Vagina (tissue), 2 donors: ENCODE results near the gene MYO15B. TPM values are rescaled to one million over a fixed set of nuclear protein-coding genes. Genes with fewer than 3 reads are reported as not detected.
A peak's percentile ranks its signal among the peaks of the same experiment; 100 is the strongest.
"Not testable (repeated sequence)": the region's sequence is repeated elsewhere in the genome, so short reads cannot be mapped to it uniquely, and the experiment has no call there.

Source experiments
- DNase-seq, 2 donors: peaks; one replicate each; pipeline ENCODE4 v3.0.0-alpha.2; 2017; ENCODE audit errors: extremely low spot score in 2 of 2
- H3K27ac ChIP-seq: fragments of 200-600 bp; sonication (generic); one replicate; pipeline ENCODE4 v1.5.1; 2019
- H3K27me3 ChIP-seq: fragments of 200-600 bp; sonication (generic); one replicate; pipeline ENCODE4 v1.5.1; 2019
- H3K36me3 ChIP-seq, 2 donors: fragments of 200-600 bp; sonication (generic); one replicate each; pipeline ENCODE4 v1.5.1; 2017 to 2019
- H3K4me1 ChIP-seq: fragments of 200-600 bp; sonication (generic); one replicate; pipeline ENCODE4 v1.5.1; 2019
- H3K4me3 ChIP-seq, 2 donors: fragments of 200-600 bp; sonication (generic); 1 replicate in 1 of 2; 2 replicates in 1 of 2; pipeline ENCODE4 v1.5.1; 2016 to 2019
- H3K9me3 ChIP-seq: fragments of 200-600 bp; sonication (generic); one replicate; pipeline ENCODE4 v1.5.1; 2019
- CTCF ChIP-seq, 3 experiments: fragments of 450-650 bp in 2 of 3; fragments of 200-600 bp in 1 of 3; sonication (generic) in 1 of 3; IDR thresholded peaks; one replicate each; pipeline ENCODE4 v1.5.1; 2017 to 2019; ENCODE audit warnings: antibody characterized with exemption in 3 of 3, mild to moderate bottlenecking in 2 of 3, moderate library complexity in 2 of 3
- POLR2A ChIP-seq, 2 donors: fragments of 450-650 bp; IDR thresholded peaks; one replicate each; pipeline ENCODE4 v1.6.1; 2017; ENCODE audit warnings: antibody characterized with exemption in 2 of 2, mild to moderate bottlenecking in 2 of 2, moderate library complexity in 2 of 2
- POLR2AphosphoS5 ChIP-seq, 2 donors: sonication (generic); formaldehyde crosslinking; IDR thresholded peaks; one replicate each; pipeline ENCODE4 v1.9.0; 2017; ENCODE audit warnings: antibody characterized with exemption in 2 of 2, mild to moderate bottlenecking in 2 of 2, low read depth in 1 of 2; ENCODE audit not compliant: insufficient read depth in 1 of 2
- intact Hi-C: fragments of 100-400 bp; cut with DNase I; formaldehyde crosslinking; loops from one replicate; pipeline ENCODE4 v1.15.1; 2023
- total RNA-seq: library from RNA; depleted of rRNA; stranded (reverse); fragments of >200 nt; gene quantifications from one replicate; pipeline ENCODE4 v1.2.3, GENCODE V29; 2016

The MYO15B gene
- total RNA-seq, 1 donor from 2014 or later = 160 TPM

- no peak overlapping the region for H3K4me3 ChIP-seq
- no peaks in the 10 kb centered on the region for H3K27me3 ChIP-seq
- H3K27ac ChIP-seq = no peak overlapping the region
- TF ChIP-seq CTCF (IDR thresholded peaks at IDR 0.05) (no peak), POLR2A (IDR thresholded peaks at IDR 0.05) (no peak), POLR2AphosphoS5 (IDR thresholded peaks at IDR 0.05; ENCODE audit: insufficient read depth in 1 of 2, low read depth in 1 of 2) (no peak)
- no peaks in the 10 kb centered on the region for H3K36me3 ChIP-seq
- H3K9me3 ChIP-seq = no peaks in the 10 kb centered on the region
- no peak for DNase-seq
- intact Hi-C loops = no loop called here
- H3K4me1 ChIP-seq = no peaks in the 10 kb centered on the region
These were observed 11.9 kb upstream of the MYO15B start for GRCh38 chr17:75575728-75576127.

DNA sequence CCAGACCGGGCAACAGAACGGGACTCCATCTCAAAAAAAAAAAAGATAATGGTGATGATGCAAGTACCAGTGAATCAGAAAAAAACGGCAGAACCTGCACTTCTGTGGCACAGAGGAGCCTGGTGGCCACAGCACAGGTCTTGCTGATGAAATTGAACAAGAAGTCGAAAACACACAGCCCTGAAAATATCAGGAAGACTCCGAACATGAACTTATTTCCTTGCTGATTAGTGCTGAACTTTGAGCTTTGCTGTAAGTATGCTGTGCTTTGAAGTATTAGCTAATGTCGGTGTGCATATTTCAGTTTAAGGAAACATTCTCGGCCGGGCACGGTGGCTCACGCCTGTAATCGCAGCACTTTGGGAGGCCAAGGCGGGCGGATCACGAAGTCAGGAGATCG lies 10.9 kb upstream of the MYO15B start:
- TF ChIP-seq POLR2AphosphoS5 (IDR thresholded peaks at IDR 0.05; ENCODE audit: insufficient read depth in 1 of 2, low read depth in 1 of 2) (no peak), POLR2A (IDR thresholded peaks at IDR 0.05) (no peak), CTCF (IDR thresholded peaks at IDR 0.05) (no peak)
- DNase-seq = no peak
- Histone ChIP-seq H3K27ac (no peak overlapping the region), H3K9me3 (no peaks in the 10 kb centered on the region), H3K4me1 (no peaks in the 10 kb centered on the region), H3K4me3 (no peak overlapping the region), H3K36me3 (no peaks in the 10 kb centered on the region), H3K27me3 (no peaks in the 10 kb centered on the region)
- intact Hi-C loops = no loop called here

- H3K27me3 ChIP-seq, intact Hi-C loops, H3K36me3 ChIP-seq, H3K4me1 ChIP-seq, H3K27ac ChIP-seq, DNase-seq, H3K9me3 ChIP-seq, H3K4me3 ChIP-seq: not testable (repeated sequence)
These were observed 6.4 kb upstream of the MYO15B start for GRCh38 chr17:75581121-75581725.

DNA sequence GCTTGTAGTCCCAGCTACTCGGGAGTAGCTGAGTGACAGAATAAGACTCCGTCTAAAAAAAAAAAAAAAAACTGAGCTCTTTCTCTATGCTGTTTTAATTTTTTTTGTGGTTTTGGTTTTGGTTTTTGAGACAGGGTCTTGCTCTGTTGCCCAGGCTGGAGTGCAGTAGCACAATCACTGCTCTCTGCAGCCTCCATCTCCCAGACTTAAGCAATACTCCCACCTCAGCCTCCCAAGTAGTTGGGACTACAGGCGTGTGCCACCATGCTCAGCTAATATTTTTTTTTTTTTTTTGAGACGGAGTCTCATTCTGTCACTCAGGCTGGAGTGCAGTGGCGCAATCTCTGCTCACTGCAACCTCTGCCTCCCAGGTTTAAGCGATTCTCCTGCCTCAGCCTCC lies 4.4 kb upstream of the MYO15B start:
- H3K27me3 ChIP-seq, H3K36me3 ChIP-seq, H3K27ac ChIP-seq, DNase-seq, H3K9me3 ChIP-seq, H3K4me3 ChIP-seq, intact Hi-C loops: not testable (repeated sequence)
- H3K4me1 ChIP-seq = peaks cover 15% of the 10 kb centered on the region

DNA sequence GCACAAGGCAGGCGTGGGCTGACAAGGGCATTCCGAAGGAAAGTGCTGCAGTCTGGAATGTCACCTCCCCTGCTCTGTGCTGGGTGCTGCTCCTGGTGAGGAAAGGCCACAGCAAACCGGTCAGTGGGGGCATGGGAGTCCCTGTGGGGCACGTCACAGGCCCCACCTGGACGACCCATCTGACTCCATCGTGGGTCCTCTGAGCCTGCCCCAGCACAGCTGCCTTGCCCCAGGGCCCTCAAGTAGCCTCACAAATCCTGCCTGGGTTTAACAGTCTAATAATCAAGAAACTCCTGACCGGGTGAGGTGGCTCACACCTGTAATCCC lies 2.8 kb upstream of the MYO15B start:
- TF ChIP-seq POLR2AphosphoS5 (IDR thresholded peaks at IDR 0.05; ENCODE audit: insufficient read depth in 1 of 2, low read depth in 1 of 2) (no peak), CTCF (IDR thresholded peaks at IDR 0.05) (no peak), POLR2A (IDR thresholded peaks at IDR 0.05) (no peak)
- H3K36me3 ChIP-seq = no peaks in the 10 kb centered on the region
- H3K9me3 ChIP-seq = no peaks in the 10 kb centered on the region
- H3K4me3 ChIP-seq = no peak overlapping the region
- intact Hi-C loops = loop anchor here (5.0 kb wide), 2 partner anchors 63 to 158 kb away; no protein-coding TSS in a partner anchor
- H3K27ac ChIP-seq = no peak overlapping the region
- H3K27me3 ChIP-seq = no peaks in the 10 kb centered on the region
- no peak for DNase-seq
- H3K4me1 ChIP-seq = peaks cover 21% of the 10 kb centered on the region

- no peak for DNase-seq
- TF ChIP-seq CTCF (IDR thresholded peaks at IDR 0.05) (no peak), POLR2AphosphoS5 (IDR thresholded peaks at IDR 0.05; ENCODE audit: insufficient read depth in 1 of 2, low read depth in 1 of 2) (peak in 1 of 2 donors; percentile 61), POLR2A (IDR thresholded peaks at IDR 0.05) (no peak)
- H3K36me3 ChIP-seq = no peaks in the 10 kb centered on the region
- peaks cover 33% of the 10 kb centered on the region for H3K4me1 ChIP-seq
- intact Hi-C loops = loop anchor here (5.0 kb wide), 2 partner anchors 66 to 161 kb away; no protein-coding TSS in a partner anchor
- no peaks in the 10 kb centered on the region for H3K9me3 ChIP-seq
- no peaks in the 10 kb centered on the region for H3K27me3 ChIP-seq
- peak overlapping the region; percentile 91 for H3K27ac ChIP-seq
- peak overlapping the region; percentile 58 to 71 for H3K4me3 ChIP-seq
These were observed 1.0 kb downstream of the MYO15B start for GRCh38 chr17:75588596-75589011.
